Type B pancreatic cell (in vitro differentiated cells): ENCODE measurements around the gene ENTPD6. TPM values are rescaled to one million over a fixed set of nuclear protein-coding genes. Genes with fewer than 3 reads are reported as not detected.

Experiments
- DNase-seq: peaks from one replicate; pipeline ENCODE4 v3.0.0; 2021; ENCODE audit warnings: mixed read lengths; ENCODE audit not compliant: unreplicated experiment; ENCODE audit errors: extremely low spot score
- H3K27ac Mint-ChIP-seq: 2 replicates; pipeline ENCODE4 v1.8.0; 2021; ENCODE audit warnings: mild to moderate bottlenecking, mixed read lengths
- H3K27me3 Mint-ChIP-seq: 2 replicates; pipeline ENCODE4 v1.8.0; 2021; ENCODE audit warnings: mixed read lengths
- H3K36me3 Mint-ChIP-seq: 2 replicates; pipeline ENCODE4 v1.8.0; 2021; ENCODE audit warnings: mixed read lengths
- H3K4me1 Mint-ChIP-seq: one replicate; pipeline ENCODE4 v1.8.0; 2021; ENCODE audit warnings: mixed read lengths; ENCODE audit not compliant: unreplicated experiment
- H3K4me3 Mint-ChIP-seq: 2 replicates; pipeline ENCODE4 v1.8.0; 2021; ENCODE audit warnings: mild to moderate bottlenecking, mixed read lengths
- H3K9me3 Mint-ChIP-seq: 2 replicates; pipeline ENCODE4 v1.8.0; 2021; ENCODE audit warnings: mixed read lengths
- total RNA-seq: library from RNA; stranded (reverse); gene quantifications from 2 replicates; pipeline ENCODE4 v1.2.1, GENCODE V29; 2021; ENCODE audit warnings: low replicate concordance
- TF ChIP-seq, protein P1 (sequence below): fragments of 200-600 bp; sonication (generic); conservative IDR thresholded peaks from 2 replicates; pipeline ENCODE4 v1.5.0; 2021; ENCODE audit warnings: antibody characterized with exemption, mild to moderate bottlenecking

Gene ENTPD6
- total RNA-seq, 1 donor from 2014 or later, result 64.1 TPM

DNA sequence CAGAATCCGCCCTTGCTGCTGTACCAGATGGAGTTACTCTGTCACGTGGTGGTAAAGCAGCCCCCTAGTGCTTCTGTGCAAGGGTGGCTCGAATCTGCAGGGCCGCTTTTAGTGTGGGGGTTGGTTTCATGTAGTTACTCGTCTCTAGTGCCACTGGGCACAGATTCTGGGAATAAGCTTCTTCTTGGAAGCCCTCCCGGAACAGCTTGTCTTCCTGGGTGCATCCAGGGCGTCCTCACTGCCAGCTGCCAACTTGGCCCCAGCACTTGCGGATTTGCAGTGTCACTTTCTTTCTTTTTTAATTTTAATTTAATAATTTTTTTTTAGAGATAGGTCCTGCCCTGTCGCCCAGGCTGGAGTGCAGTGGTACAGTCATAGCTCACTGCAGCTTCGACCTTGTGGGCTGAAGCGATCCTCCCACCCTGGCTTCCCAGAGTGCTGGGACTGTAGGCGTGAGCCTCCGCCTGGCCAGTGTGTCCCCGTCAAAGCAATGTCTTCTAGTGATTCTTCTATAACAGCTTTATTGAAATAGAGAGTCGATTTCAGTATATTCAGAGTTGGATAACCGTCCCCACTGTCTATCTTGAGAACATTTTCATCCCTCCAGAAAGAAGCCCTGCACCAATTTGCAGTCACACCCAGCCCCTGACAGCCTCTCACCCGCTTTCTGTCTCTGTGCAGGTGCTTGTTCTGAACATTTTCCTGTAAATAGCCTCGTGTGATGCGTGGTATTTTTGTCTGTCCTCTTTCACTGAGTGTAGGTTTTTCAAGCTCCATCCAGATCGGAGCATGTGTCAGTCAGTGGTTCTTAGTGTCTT is 78.2 kb downstream of the ENTPD6 start:
- DNase-seq, result no peak
- TF ChIP-seq, protein P1, sequence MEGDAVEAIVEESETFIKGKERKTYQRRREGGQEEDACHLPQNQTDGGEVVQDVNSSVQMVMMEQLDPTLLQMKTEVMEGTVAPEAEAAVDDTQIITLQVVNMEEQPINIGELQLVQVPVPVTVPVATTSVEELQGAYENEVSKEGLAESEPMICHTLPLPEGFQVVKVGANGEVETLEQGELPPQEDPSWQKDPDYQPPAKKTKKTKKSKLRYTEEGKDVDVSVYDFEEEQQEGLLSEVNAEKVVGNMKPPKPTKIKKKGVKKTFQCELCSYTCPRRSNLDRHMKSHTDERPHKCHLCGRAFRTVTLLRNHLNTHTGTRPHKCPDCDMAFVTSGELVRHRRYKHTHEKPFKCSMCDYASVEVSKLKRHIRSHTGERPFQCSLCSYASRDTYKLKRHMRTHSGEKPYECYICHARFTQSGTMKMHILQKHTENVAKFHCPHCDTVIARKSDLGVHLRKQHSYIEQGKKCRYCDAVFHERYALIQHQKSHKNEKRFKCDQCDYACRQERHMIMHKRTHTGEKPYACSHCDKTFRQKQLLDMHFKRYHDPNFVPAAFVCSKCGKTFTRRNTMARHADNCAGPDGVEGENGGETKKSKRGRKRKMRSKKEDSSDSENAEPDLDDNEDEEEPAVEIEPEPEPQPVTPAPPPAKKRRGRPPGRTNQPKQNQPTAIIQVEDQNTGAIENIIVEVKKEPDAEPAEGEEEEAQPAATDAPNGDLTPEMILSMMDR, result no peak
- no peaks in the 10 kb centered on the region for H3K4me1 Mint-ChIP-seq
- H3K27me3 Mint-ChIP-seq, result no peaks in the 10 kb centered on the region
- peaks cover 11% of the 10 kb centered on the region for H3K36me3 Mint-ChIP-seq
- H3K4me3 Mint-ChIP-seq, result no peak overlapping the region
- H3K9me3 Mint-ChIP-seq, result no peaks in the 10 kb centered on the region
- H3K27ac Mint-ChIP-seq, result no peak overlapping the region

DNA sequence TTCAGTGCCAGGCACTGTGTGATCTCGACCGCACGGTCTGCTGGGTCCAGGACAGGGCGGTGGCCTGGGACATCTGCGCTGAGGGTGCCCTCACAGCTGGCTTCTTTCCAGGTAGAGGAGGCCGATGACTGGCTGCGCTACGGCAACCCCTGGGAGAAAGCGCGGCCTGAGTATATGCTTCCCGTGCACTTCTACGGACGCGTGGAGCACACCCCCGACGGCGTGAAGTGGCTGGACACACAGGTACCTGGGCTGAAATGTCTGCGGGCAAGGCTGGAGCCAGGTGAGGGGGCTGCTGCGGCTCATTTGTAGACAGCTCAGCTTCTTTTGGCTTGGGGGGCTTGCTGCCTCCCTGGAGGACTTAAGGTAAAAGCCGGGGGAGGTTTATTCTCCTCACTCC is 79.0 kb downstream of the ENTPD6 start:
- no peak overlapping the region for H3K27ac Mint-ChIP-seq
- H3K27me3 Mint-ChIP-seq, result no peaks in the 10 kb centered on the region
- peaks cover 6% of the 10 kb centered on the region for H3K36me3 Mint-ChIP-seq
- TF ChIP-seq, protein P1, result no peak
- no peak overlapping the region for H3K4me3 Mint-ChIP-seq
- no peaks in the 10 kb centered on the region for H3K4me1 Mint-ChIP-seq
- no peak for DNase-seq
- no peaks in the 10 kb centered on the region for H3K9me3 Mint-ChIP-seq

DNA sequence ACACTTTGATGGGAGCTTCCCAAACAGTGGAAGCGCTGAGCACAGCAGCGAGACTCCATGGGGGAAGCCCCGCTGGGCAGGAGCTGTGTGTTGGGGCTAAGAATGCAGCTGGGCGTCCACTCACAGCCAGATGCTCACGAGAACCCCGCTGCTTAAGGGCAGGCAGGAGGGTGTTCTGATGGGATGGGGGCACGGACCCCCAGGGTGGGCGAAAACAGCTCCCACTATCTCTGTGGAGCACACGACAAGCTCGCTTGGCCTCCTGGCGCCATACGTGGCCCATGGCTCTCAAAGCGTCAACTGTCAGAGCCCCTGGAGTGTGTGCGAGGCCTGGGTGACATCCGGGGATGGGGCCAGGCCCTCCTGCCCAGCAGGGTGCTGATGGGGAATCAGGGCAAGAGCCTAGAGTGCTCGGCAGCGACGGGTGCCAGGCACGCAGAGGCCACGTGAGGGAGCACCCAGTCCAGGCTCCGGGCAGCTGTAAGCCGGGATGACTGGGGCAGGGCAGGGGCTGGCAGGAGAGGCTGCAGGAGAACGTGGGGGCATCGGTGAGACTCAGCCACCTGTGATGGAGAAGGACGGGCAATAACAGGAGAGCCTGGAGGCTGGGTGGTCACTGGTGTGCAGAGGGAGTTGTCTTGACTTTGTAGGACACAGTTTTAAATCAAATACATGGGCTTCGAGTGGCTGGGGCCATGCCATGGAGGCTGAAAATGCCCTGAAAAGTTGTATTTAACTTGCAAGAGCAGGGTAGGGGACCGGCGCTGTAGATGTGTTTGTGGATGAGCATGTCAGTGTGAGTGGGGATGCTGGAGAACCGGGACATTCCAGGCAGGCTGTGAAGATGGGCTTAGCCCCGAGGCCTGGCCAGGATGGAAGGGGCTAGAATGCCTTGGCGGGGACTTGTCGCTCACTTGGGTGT is 79.6 kb downstream of the ENTPD6 start:
- DNase-seq, result no peak
- Mint-ChIP-seq H3K36me3 (peaks cover 6% of the 10 kb centered on the region), H3K27ac (no peak overlapping the region), H3K4me3 (no peak overlapping the region), H3K4me1 (no peaks in the 10 kb centered on the region), H3K9me3 (no peaks in the 10 kb centered on the region), H3K27me3 (no peaks in the 10 kb centered on the region)
- TF ChIP-seq, protein P1, result no peak

DNA sequence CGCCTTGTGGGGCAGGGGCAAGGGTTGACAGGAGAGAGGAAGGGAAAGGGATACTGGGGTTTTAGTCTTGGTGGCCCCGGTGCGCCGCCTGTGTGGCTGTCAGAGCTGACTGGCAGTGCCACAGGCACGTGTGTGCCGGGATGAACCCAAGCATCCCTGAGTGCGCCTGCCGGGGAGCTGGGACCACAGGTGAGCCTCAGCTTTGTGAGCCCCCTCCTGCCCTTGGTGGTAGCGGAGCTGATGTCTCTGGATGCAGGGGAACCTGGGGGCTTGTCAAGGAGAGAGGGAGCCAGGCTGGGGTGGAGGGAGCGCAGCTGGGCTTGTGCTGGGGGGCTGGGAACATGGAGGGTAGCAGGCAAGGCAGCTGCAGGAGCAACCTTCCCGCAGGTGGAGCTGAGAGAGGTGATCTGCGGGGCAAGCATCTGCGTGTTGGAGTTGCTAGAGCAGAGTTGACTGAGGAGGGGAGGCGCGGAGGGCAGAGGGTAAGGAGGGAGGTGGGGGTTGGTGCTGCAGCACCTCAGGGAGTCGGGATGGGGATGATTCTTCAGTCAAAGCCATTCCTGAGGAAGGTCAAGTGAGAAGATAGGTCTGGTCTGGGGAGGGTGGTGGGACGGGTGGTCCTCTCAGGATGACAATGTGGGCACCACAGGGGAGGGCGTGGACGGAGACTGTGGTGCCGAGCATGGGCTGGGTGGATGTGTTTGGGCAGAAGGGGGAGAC is 80.5 kb downstream of the ENTPD6 start:
- TF ChIP-seq, protein P1, result no peak
- peaks cover 6% of the 10 kb centered on the region for H3K36me3 Mint-ChIP-seq
- H3K4me1 Mint-ChIP-seq, result no peaks in the 10 kb centered on the region
- H3K4me3 Mint-ChIP-seq, result no peak overlapping the region
- no peaks in the 10 kb centered on the region for H3K27me3 Mint-ChIP-seq
- DNase-seq, result no peak
- H3K27ac Mint-ChIP-seq, result no peak overlapping the region
- no peaks in the 10 kb centered on the region for H3K9me3 Mint-ChIP-seq

Other genes starting within 250 kb of the ENTPD6 start
- gene CST7, start 246.4 kb upstream of the ENTPD6 start, total RNA-seq, result not detected in 2 replicates
- gene APMAP, start 203.0 kb upstream of the ENTPD6 start, total RNA-seq, result 71.6 and 72.8 TPM in 2 replicates
- 22.2 and 27.5 TPM in 2 replicates for gene ACSS1, start 137.6 kb upstream of the ENTPD6 start, total RNA-seq
- gene VSX1, start 113.6 kb upstream of the ENTPD6 start, total RNA-seq, result not detected in 2 replicates
- gene PYGB, start 52.4 kb downstream of the ENTPD6 start, total RNA-seq, result 39.3 and 52.2 TPM in 2 replicates
- 68.9 and 94.5 TPM in 2 replicates for gene ABHD12, start 195.1 kb downstream of the ENTPD6 start, total RNA-seq
- gene GINS1, start 212.0 kb downstream of the ENTPD6 start, total RNA-seq, result 13.7 and 30.2 TPM in 2 replicates